Posterior cingulate gyrus (tissue), 11 donors: ENCODE measurements around the gene PLCB1.
"Not testable (repeated sequence)": the region's sequence is repeated elsewhere in the genome, so short reads cannot be mapped to it uniquely, and the experiment has no call there.

ENCODE experiments used
- DNase-seq, 10 donors: peaks; one replicate each; pipeline versions ENCODE4 v3.0.0 to v3.0.0-alpha.2; 2020 to 2021; ENCODE audit warnings: mixed read lengths in 3 of 10
- intact Hi-C: fragments of 100-400 bp; cut with DNase I; formaldehyde crosslinking; loops from one replicate; pipeline ENCODE4 v1.15.1; 2023

PLCB1 gene

DNA sequence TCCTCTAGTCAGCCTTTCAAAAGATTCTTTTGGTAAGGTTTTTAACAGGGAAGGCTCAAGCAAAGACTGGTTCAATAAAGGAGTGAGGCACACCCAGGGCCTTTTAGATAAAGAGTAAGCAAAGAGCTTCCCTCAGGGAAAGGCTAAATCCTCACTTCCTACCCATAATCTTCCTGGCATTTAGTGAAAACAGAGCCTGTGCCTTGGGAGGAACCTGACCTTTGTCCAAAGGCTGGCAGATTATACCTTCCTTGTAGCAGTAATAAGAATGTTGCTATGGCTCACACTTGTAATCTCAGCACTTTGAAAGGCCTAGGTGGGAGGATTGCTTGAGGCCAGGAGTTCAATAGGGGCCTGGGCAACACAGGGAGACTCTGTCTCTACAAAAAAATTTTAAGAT, 656.8 kb downstream of the PLCB1 start:
- intact Hi-C loops = no loop called here
- DNase-seq = no peak

DNA sequence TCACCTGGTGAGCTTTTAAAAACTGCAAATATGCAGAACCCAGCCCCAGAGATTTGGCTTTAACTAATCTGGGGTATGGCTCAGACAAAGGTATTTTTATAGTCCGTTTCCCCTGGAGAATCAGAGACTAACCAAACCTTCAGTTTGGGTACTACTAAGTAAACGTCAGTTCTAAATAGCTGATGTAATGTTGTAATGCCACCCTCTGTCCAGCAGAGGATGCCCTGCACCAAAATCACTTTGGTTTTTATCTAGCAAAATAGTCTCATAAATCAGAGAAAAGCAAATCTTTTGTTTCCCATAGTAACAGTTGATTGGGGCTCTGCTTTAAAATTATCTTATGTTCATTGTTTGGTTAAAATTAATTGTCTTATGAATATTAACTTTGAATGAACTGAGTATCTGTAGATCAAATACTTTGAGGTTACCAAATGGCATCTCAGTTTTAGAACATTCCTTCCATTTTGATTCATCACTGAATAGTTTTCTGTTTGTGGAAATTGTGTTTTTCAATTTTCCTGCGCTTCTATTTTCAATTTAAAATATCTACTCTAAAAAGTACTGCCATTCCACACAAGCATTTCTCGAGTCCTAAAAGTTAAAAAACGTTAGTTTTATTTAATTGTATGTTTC, 658.5 kb downstream of the PLCB1 start:
- peak in 1 of 10 donors; percentile 28 for DNase-seq
- intact Hi-C loops = loop anchor here (5.0 kb wide), 1 partner anchor 567 kb away; no protein-coding TSS in a partner anchor

DNA sequence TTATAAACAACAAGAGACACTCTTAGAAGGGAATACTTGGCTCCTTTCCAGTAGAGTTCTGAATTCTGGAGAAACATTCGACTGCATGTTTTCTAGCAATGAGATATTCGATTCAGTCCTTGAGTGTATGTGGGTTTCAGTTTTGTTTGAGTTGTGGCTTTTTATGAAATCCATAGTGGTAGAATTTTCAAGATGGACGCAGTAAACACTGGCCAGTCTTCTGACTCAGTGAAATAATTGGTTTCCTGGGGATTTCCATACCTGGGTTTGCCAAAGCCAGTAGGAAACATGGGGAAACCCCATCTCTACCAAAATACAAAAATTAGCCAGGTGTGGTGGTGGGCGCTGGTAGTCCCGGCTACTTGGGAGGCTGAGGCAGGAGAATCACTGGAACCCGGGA, 663.3 kb downstream of the PLCB1 start:
- intact Hi-C loops = no loop called here
- DNase-seq = no peak

DNA sequence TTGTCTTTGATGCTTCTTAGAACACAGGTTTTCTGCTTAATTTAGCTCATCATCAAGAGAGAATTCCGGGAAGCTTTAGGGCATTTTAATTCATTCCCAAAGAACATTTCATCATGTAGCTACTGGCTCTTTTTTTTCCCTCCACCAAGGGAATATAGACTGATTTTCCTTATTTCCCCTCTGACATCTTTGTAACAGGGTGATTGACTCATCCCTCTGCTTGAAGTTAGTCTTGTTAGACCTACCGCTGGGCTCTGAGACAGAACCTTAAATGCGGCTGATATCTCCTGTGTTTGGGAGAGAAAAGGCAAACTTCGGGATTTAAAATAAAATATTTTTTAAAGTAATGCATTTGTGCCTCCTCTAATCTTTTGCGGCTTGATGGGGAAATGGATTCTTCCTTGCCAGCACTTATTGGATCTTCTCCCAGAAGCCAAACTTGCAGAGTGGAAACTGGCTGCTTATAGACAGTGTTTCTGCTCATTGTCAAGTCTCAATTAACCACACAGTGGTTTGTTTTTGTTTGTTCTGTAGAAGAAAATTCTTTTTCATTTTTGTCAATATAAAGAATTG, 664.1 kb downstream of the PLCB1 start:
- intact Hi-C loops = no loop called here
- no peak for DNase-seq

DNA sequence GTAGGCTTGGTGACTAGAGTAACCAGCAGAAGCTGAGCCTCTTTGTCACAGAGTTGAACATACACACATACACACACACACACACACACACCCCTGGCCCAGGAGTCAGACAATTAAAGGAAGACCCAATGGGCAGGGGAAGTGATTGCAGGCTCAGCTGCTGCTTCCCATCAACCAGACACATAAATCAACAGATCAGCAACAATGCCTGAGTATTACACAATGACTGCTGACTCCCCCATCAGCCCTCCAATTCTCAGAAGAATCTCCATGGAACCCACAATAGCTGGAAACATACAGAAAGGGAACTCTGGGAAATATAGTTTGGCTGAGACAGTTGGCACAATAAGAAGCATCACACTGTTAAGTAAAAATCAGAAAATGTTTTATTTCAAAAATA, 666.4 kb downstream of the PLCB1 start:
- intact Hi-C loops = no loop called here
- DNase-seq = no peak

DNA sequence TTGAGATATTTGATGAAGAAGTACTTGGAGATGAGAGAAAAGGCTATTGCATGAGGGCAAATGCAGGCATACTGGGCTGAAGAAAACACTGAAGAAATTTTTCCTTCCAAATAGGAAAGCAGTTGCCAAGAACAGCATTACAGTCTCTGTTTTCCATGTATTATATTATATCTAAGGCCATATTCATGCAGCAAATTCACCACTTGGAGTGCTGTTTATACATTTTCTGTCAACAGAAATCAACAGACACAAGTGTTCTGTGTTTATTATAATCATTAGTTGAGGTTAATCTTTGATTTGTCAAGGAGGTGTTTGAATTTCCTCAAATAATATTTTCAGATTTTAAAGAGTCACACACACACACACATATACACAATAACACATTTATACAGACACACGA, 668.0 kb downstream of the PLCB1 start:
- intact Hi-C loops = no loop called here
- no peak for DNase-seq

DNA sequence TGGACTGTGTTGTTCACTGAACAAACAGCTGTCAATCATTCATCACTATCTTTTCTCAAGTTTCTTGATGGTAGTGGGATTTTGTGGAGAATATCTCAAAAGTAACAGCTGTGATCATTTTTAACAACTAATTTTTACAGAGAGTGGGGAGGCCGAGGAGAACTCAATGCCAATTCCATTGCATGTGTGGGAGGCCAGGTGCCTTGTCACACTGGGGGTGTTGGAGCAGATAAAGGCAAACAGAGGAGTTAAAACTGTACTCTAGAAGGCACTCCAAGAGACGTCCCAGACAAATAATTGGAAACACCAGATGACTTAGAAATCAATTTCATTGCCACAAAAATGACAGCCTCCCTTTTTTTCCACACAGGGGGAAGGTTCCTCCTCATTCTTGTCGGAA, 669.6 kb downstream of the PLCB1 start:
- intact Hi-C loops = no loop called here
- no peak for DNase-seq

DNA sequence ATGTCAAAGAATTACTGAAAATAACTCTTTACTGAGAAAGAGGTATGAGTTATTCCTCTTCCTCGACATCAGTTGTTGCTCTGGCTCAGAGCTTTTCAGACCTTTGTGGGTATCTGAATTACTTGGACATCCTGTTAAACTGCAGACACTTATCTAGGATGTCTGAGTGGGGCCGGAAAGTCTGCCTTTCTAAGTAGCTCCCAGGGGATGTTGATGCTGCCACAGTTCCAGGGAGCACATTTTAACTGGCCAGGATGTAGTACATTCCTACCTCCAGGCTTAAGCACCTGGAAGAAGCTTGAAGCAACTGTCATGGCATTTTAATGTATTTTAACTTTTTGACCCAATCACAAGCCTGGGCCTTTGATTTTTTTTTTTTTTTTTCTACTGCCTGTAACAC, 671.0 kb downstream of the PLCB1 start:
- no peak for DNase-seq
- intact Hi-C loops = no loop called here

DNA sequence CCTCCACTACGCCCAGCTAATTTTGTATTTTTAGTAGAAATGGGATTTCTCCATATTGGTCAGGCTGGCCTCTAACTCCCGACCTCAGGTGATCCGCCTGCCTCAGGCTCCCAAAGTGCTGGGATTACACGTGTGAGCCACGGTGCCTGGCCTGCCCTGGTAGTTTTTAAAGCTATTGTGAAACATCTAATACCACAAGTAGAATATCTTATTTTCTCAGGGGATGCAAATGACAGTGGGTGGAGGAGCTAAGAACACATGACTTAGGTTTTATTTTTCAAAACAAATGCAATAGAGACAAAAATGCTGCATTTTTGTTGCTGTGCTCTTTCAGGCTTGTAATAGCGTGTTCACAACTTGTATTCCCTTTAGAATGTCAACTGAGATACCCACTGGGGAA, 671.9 kb downstream of the PLCB1 start:
- intact Hi-C loops = no loop called here
- no peak for DNase-seq

DNA sequence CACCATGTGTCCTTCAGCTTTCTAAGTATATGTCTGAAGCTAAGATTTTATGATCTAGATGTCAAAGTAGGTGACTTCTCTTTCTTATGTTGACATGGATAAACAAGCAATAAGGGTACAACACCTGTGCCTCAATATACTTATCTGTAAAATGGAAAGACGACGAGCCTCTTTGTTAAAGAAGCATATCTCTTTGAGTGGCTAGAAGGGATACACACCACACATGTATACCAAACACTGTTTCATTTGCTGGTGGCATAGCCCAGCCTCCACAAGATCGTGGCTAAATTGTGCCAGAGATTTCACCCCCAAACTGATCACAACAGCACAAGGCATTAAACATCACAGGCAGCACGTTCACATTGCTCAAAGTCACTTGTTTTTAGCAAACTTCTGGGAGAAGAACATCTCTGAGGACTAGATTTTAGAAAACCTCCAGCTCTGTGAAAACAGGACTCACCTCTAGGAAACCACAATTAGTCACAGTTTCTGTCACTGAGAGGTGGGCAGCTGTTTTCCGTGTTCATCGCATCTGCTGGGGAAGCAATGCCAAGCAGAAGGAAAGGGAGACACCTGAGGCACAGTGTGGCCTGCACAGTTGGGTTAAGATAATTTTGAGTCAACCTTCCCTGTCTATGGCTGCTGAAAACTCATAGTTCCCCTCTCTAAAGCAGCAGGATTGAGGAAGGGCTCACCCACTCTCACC, 673.8 kb downstream of the PLCB1 start:
- intact Hi-C loops = no loop called here
- no peak for DNase-seq

DNA sequence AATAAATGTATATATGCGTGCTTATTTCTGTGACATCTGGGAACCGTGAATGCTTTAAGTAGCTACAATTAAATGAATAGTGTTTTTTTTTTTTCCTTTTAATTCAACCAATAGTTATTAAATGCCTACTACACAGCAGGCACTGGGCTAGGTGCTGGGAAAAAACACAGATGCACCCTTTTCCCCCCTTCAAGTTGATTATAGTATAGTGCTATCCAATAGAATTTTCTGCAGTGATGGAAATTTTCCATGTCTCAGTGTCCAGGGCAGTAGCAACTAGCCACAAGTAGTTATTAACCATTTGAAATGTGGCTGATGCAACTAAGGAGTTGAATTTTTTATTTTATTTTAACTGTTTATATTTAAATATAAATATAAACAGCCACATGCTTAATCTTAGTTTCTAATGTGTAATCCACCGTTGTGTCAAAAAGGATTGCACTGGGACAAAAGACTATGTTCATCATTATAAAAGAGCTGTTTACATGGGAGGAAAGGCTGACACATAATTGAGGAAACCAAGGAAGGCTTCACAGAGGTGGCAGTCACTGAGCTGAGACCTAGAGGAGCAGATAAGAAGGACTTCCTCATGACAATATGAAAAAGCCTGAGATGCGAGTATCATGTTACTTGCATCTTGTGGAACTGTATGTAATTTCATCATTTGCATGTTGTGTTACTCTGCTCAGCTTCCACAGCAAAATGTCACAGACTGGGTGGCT, 675.6 kb downstream of the PLCB1 start:
- intact Hi-C loops = no loop called here
- no peak for DNase-seq

DNA sequence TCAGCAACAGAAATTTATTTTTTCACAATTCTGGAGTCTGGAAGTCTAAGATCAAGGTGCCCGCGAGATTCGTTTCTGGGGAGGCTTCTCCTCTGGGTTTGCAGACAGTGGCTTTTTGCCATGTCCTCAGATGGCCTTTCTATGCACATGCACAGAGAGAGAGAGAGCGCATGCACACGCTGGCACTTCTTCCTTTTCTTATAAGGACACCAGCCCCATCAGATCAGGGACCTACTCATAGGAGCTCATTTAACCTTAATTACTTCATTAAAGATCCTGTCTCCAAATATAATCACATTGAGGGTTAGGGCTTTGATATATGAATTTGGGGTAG, 676.1 kb downstream of the PLCB1 start:
- no peak for DNase-seq
- intact Hi-C loops = no loop called here

DNA sequence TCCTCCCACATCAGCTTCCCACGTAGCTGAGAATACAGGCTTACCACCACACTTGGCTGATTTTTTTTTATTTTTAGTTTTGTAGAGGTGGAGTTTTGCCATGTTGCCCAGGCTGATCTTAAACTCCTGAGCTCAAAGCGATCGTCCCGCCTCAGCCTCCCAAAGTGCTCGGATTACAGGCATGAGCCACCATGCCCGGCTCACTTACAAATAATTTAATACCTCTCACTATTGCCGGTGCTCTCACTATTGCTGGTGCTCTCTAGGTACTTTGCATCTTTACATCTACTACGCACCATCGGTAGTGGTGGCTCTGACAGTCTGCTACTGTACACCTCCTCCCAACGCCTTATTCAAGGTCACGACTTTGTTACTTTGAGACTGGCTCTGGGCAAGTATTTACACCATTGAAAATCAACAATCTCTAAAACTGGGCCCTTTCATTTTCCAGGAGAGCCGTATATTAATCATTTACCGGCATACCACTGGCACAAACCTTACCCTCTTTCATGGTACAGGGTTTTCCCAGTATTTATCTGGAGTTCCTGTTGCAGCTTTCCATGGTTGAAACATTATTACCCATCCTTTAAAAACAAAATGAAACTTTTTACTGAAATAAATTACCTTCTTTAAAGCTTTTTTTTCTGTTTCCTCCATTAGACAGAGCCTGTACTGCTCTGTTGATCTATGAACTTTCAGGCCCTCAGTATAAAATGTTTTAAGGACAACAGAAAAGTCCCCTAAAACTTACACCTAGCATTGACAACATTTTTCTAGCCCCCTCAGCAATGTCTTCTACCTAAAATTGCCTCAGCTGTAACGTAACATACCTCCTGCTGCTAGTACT, 677.3 kb downstream of the PLCB1 start:
- intact Hi-C loops = no loop called here
- DNase-seq = no peak

DNA sequence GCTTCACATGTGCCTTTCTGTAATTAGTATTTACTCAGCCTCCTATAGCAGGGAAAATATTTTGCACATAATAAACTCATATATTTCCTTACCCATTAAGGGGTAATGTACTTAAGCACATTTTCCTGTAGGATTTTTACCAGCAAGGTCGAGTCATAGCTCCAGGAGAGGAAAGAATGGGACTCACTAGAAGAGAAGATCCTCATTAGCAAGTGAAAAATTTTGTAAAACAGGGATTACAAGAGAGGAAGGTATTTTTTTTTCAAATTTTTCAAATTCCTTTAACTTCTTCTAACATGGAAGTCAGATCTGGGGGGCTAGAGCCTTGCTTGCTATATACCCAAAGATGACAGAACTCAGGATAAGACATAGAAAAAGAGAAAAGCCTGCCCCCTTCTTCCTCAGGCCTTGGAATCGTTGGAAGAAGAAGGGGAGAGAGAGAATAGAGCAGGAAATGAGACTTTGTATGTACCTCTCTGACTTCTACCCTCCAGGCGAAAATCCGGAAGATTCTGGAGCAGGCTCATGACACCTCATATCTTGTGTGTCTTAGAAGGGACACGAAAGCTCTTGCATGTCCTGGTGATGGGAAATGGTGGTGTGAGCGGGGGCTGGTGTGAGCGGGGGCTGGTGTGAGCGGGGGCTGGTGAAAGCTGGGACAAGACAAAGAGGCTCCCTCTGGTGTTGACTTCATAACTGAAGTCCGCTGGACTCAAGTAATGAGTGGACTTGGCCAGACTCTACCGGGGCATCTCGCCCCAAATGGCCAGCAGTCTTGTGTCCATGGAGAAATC, 679.9 kb downstream of the PLCB1 start:
- intact Hi-C loops = no loop called here
- no peak for DNase-seq

DNA sequence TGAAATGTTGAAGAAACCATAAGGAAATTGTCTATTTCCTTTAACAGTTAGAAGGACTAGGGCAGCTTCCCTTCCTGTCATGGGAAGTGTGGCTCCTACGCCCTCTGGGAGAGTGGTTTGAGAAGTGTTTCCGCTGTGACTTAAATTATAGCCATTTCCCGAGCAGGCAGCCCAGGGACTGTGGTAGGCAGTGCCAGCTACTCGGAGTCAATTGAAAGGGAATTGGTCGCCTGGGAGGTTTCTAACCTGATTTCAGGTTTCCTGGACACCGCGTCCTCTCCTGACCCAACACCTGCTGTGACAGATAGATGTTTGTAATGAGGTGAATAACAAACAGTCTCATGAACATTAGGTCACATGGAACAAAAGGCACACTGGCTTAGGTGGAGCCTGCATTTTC, 680.8 kb downstream of the PLCB1 start:
- peak in 1 of 10 donors; percentile 67 for DNase-seq
- intact Hi-C loops = no loop called here

DNA sequence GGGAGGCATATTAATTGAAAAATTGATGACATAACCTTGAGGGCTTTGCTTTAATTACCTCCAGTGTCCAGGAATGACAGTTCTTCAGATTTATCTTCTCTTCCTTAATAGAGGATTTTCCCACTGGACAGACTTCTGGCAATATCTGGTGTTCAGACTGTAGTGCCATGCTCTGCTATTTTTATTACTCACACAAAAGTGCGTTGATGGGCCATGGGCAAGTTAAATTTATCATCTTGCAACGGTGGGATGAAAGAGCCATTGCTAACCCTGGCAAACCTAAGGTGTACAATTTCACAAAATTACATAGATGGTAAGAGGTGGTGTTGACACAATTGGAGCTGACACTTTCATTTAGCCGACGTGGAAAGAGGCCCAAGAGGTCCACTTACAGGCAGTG, 683.1 kb downstream of the PLCB1 start:
- no peak for DNase-seq
- intact Hi-C loops = no loop called here

DNA sequence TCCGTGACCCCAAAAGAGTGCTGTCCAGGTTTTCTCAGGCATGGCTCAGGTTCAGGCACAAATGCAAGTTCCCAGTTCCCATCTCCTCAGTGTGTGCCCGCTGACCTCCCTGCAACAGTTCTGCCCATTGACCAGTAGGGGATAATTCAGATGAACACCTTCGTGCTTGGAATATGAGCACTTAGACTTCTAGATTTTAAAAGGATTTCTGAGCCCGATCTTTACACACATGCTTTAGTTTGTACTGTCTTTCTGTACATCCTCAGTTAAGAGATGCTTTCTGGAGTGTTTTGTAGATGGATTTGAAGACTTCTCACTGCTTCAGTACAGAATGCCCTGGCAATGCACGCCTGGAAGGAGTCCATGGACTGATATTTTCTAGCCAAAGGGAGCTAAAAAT, 697.2 kb downstream of the PLCB1 start:
- DNase-seq = no peak
- intact Hi-C loops = no loop called here

DNA sequence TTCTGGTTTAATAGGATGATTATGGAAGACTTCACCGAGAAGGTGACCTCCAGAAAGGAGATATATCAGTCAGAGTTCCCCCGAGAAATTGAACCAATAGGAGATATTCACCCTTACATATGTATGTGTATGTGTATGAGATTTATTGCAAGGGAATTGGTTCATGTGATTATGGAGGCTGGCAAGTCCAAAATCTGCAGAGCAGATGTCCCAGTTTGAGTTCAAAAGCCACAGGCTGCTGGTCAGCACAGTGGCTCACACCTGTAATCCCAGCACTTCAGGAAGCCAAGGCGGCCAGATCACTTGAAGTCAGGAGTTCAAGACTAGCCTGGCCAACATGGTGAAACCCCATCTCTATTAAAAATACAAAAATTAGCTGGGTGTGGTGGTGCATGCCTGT, 702.2 kb downstream of the PLCB1 start:
- DNase-seq, intact Hi-C loops: not testable (repeated sequence)

DNA sequence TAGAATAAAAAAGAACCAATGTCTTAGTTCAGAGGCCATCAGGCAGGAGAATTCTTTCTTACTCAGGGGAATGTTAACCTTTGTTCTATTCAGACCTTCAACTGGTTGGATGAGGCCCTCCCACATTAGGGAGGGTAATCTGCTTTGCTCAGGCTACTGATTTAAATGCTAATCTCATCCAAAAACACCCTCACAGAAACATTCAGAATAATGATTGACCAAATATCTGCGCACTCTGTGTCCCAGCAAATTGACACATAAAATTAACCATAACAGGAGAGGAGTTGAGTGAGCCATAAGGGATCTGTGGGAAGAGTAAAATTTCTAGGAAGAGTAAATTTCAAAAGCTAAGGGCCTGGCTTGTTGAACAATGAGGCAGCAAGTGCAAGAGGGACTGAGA, 702.8 kb downstream of the PLCB1 start:
- intact Hi-C loops = no loop called here

DNA sequence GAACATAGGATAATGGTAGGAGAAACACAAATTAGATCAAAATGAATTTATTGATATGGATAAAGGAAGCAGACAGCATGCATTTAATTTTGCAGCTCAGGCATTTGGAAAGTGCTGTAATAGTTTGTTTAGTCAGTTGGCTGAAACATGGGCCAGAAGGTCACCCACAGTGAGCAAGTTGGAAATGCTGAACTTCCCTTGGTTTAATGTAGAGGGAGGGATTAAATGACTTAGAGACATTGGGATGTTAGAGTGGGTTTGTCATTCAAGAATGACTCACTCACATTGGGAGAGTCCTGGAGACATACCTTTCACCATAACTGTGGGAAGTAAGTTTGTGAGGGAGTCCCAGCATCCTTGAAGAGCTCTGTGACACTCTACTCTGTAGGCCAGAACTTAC, 705.3 kb downstream of the PLCB1 start:
- no peak for DNase-seq
- intact Hi-C loops = no loop called here

More for the DNA sequence above, 702.8 kb downstream of the PLCB1 start:
- DNase-seq = no peak
